A549 (cell line): ENCODE results near the gene KIF3B.
A peak's percentile ranks its signal among the peaks of the same experiment; 100 is the strongest.

Source experiments
- CHD2 ChIP-seq: fragments of 150-350 bp; IDR thresholded peaks from 2 replicates; pipeline ENCODE4 v1.6.1; 2014; ENCODE audit warnings: low read length; ENCODE audit not compliant: partially characterized antibody
- EP300 ChIP-seq, 2 experiments: fragments of >200 bp; sonication (Bioruptor Twin); formaldehyde crosslinking; IDR thresholded peaks; 2 replicates in 1 of 2; 3 replicates in 1 of 2; pipeline ENCODE4 v1.6.1; 2016 to 2017
- JUN ChIP-seq, 2 experiments: fragments of >200 bp; sonication (Bioruptor Twin); formaldehyde crosslinking; IDR thresholded peaks; 2 replicates in 1 of 2; 3 replicates in 1 of 2; pipeline ENCODE4 v1.6.1; 2016 to 2017
- KDM5A ChIP-seq: fragments of 200-600 bp; sonication (generic); IDR thresholded peaks from 2 replicates; pipeline ENCODE4 v1.6.1; 2016; ENCODE audit warnings: antibody characterized with exemption, mild to moderate bottlenecking
- MYC ChIP-seq: IDR thresholded peaks from 2 replicates; pipeline ENCODE4 v1.6.1; 2012; ENCODE audit warnings: mild to moderate bottlenecking, inconsistent platforms, low read length, improper control_type of control experiment, borderline replicate concordance
- POLR2A ChIP-seq: IDR thresholded peaks from 2 replicates; pipeline ENCODE4 v1.6.1; 2012; ENCODE audit warnings: mild to moderate bottlenecking, low read length
- POLR2AphosphoS2 ChIP-seq: conservative IDR thresholded peaks from 2 replicates; pipeline ENCODE4 v1.6.1; 2012; ENCODE audit warnings: low read length, improper control_type of control experiment, inconsistent platforms
- RCOR1 ChIP-seq: fragments of 150-350 bp; IDR thresholded peaks from 2 replicates; pipeline ENCODE4 v1.6.1; 2014; ENCODE audit warnings: antibody characterized with exemption, low read length, low read depth
- RFX5 ChIP-seq: fragments of 450-650 bp; IDR thresholded peaks from 2 replicates; pipeline ENCODE4 v1.7.1; 2014; ENCODE audit warnings: antibody characterized with exemption, mild to moderate bottlenecking, moderate library complexity
- TF ChIP-seq, protein P1 (sequence below): fragments of >200 bp; sonication (Bioruptor Twin); formaldehyde crosslinking; IDR thresholded peaks from 3 replicates; pipeline ENCODE4 v1.5.1; 2016
- TF ChIP-seq, protein P2 (sequence below): IDR thresholded peaks from 2 replicates; pipeline ENCODE4 v1.6.1; 2012
- TF ChIP-seq, protein P3 (sequence below): fragments of 200-600 bp; sonication (generic); IDR thresholded peaks from 2 replicates; pipeline ENCODE4 v1.6.1; 2016; ENCODE audit warnings: antibody characterized with exemption, mild to moderate bottlenecking, moderate library complexity
- TF ChIP-seq, protein P4 (sequence below): fragments of 150-350 bp; IDR thresholded peaks from 2 replicates; pipeline ENCODE4 v1.6.1; 2014; ENCODE audit warnings: low read depth, mild to moderate bottlenecking, low read length

DNA sequence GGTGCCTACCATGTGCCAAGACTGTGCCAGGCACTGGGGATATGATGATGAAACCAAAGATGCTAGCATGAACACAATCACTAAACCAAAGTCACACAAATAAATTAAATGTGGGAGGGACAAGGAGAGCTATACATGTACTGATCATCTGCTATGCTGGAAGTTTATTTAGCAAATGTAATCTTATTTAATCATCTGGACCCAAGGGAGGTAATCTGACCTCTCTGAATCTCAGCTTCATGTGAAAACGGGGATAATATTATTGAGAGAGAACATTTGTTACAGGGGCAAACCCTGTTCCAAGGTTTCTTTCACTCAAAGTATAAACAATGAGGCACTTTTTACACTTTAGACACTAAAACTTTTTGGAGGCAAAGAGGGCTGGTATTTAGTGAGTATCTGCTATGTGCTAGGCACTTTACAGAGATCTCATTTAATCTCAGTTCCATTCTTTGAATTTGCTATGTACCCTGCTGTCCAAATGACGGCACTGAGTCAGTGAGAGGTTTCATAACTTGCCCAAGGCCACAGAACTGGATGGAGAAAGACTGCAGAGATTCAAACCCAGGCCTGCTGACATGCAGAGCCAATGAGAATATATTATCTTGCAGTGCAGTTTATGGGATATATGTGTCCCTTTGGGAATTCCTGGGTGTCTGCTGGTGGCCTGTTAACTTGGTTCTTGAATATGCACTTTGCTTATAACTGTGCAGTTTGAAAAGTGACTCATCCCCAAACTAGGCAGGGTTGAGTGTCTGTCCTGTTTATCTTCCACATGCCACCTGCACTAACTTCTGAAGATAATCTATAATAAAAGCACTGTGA, 77.4 kb downstream of the KIF3B start:
- peak; percentile 27 to 58; a peak in 2 of 5 replicates for TF ChIP-seq JUN (IDR thresholded peaks at IDR 0.05)
- no peak for TF ChIP-seq POLR2A
- TF ChIP-seq, protein P1, sequence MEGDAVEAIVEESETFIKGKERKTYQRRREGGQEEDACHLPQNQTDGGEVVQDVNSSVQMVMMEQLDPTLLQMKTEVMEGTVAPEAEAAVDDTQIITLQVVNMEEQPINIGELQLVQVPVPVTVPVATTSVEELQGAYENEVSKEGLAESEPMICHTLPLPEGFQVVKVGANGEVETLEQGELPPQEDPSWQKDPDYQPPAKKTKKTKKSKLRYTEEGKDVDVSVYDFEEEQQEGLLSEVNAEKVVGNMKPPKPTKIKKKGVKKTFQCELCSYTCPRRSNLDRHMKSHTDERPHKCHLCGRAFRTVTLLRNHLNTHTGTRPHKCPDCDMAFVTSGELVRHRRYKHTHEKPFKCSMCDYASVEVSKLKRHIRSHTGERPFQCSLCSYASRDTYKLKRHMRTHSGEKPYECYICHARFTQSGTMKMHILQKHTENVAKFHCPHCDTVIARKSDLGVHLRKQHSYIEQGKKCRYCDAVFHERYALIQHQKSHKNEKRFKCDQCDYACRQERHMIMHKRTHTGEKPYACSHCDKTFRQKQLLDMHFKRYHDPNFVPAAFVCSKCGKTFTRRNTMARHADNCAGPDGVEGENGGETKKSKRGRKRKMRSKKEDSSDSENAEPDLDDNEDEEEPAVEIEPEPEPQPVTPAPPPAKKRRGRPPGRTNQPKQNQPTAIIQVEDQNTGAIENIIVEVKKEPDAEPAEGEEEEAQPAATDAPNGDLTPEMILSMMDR = no peak
- TF ChIP-seq, protein P2, sequence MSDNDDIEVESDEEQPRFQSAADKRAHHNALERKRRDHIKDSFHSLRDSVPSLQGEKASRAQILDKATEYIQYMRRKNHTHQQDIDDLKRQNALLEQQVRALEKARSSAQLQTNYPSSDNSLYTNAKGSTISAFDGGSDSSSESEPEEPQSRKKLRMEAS = peak; percentile 37; the same call in 1 of the 2 replicates
- TF ChIP-seq, protein P3, sequence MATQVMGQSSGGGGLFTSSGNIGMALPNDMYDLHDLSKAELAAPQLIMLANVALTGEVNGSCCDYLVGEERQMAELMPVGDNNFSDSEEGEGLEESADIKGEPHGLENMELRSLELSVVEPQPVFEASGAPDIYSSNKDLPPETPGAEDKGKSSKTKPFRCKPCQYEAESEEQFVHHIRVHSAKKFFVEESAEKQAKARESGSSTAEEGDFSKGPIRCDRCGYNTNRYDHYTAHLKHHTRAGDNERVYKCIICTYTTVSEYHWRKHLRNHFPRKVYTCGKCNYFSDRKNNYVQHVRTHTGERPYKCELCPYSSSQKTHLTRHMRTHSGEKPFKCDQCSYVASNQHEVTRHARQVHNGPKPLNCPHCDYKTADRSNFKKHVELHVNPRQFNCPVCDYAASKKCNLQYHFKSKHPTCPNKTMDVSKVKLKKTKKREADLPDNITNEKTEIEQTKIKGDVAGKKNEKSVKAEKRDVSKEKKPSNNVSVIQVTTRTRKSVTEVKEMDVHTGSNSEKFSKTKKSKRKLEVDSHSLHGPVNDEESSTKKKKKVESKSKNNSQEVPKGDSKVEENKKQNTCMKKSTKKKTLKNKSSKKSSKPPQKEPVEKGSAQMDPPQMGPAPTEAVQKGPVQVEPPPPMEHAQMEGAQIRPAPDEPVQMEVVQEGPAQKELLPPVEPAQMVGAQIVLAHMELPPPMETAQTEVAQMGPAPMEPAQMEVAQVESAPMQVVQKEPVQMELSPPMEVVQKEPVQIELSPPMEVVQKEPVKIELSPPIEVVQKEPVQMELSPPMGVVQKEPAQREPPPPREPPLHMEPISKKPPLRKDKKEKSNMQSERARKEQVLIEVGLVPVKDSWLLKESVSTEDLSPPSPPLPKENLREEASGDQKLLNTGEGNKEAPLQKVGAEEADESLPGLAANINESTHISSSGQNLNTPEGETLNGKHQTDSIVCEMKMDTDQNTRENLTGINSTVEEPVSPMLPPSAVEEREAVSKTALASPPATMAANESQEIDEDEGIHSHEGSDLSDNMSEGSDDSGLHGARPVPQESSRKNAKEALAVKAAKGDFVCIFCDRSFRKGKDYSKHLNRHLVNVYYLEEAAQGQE = no peak
- TF ChIP-seq, protein P4, sequence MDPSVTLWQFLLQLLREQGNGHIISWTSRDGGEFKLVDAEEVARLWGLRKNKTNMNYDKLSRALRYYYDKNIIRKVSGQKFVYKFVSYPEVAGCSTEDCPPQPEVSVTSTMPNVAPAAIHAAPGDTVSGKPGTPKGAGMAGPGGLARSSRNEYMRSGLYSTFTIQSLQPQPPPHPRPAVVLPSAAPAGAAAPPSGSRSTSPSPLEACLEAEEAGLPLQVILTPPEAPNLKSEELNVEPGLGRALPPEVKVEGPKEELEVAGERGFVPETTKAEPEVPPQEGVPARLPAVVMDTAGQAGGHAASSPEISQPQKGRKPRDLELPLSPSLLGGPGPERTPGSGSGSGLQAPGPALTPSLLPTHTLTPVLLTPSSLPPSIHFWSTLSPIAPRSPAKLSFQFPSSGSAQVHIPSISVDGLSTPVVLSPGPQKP = no peak
- no peak for TF ChIP-seq CHD2
- no peak for TF ChIP-seq MYC
- TF ChIP-seq RCOR1 = no peak
- no peak for TF ChIP-seq EP300 (IDR thresholded peaks at IDR 0.05)
- TF ChIP-seq RFX5 = no peak
- no peak for TF ChIP-seq KDM5A
- TF ChIP-seq POLR2AphosphoS2 = no peak
